ENCODE results near the gene AGO3. TPM values are rescaled to one million over a fixed set of nuclear protein-coding genes. Genes with fewer than 3 reads are reported as not detected.

The AGO3 gene
- total and polyA plus RNA-seq, 10 of the 15 experiments (the other 5 are each of a cell fraction or from before 2014, with no cell fraction given), result 3.9 to 35.2 (median 12.5) TPM

- Histone ChIP-seq H3K4me3 (no peak overlapping the region), H4K20me1 (ENCODE audit: control insufficient read depth, insufficient read depth) (no peaks in the 10 kb centered on the region), H3K27me3 (replicated peaks in 1 of 2; ENCODE audit: control insufficient read depth in 2 of 2, insufficient read depth in 2 of 2, low read length in 1 of 2) (no peaks in the 10 kb centered on the region), H3K27ac (ENCODE audit: control insufficient read depth, insufficient read depth) (no peak overlapping the region), H3K79me2 (ENCODE audit: control insufficient read depth, insufficient read depth, low read length) (no peaks in the 10 kb centered on the region), H3K36me3 (ENCODE audit: control insufficient read depth in 2 of 2, insufficient read depth in 2 of 2, low read length in 1 of 2) (peaks cover 0 to 4% of the 10 kb centered on the region in 2 experiments; a peak in 1 of 4 replicates), H3K9me3 (replicated peaks; ENCODE audit: control insufficient read depth, insufficient read depth, low read length) (no peaks in the 10 kb centered on the region), H3K4me2 (ENCODE audit: control insufficient read depth, insufficient read depth) (no peak overlapping the region), H3K9ac (ENCODE audit: control insufficient read depth, insufficient read depth, low read length) (no peak overlapping the region), H3K4me1 (ENCODE audit: control insufficient read depth, insufficient read depth, low read length) (no peaks in the 10 kb centered on the region), H2AFZ (ENCODE audit: control insufficient read depth, low read depth, low read length) (no peak overlapping the region)
- no peak for TF ChIP-seq DPF2 (IDR thresholded peaks at IDR 0.05)
- TF ChIP-seq NRF1 (conservative IDR thresholded peaks at IDR 0.05; ENCODE audit: low read depth, low read length), result no peak
- BruUV-seq (replicated peaks), result no TSS peak
- RAD21 ChIA-PET (ENCODE audit: unreplicated experiment), result no interaction called here
- in situ Hi-C loops (cut with MboI) (no loop called here), intact Hi-C loops (cut with micrococcal nuclease; ENCODE audit: unreplicated experiment) (no loop called here)
- DNase-seq (ENCODE audit: low read depth, low spot score) (no peak), FAIRE-seq (no peak), ATAC-seq (no peak)
- WGBS (ENCODE audit: insufficient coverage, insufficient replicate concordance, low lambda C conversion rate, missing lambda C conversion rate), result 97% methylated on average over 2 of the region's 2 CpGs
- POLR2A ChIA-PET, result interaction anchor here (0.6 to 1.1 kb wide), 2 partner anchors 26 to 216 kb away, joined by 3 to 4 read pairs; no protein-coding TSS in a partner anchor
- SMC1A ChIA-PET (ENCODE audit: uncharacterized antibody, unreplicated experiment), result interaction anchor here (0.9 to 1.6 kb wide), 4 partner anchors 8 to 402 kb away, joined by 3 to 4 read pairs (median 3); no protein-coding TSS in a partner anchor
- CTCF ChIA-PET, result interaction anchor here (0.7 to 1.6 kb wide), 3 partner anchors 41 to 128 kb away, joined by 3 to 4 read pairs (median 3); no protein-coding TSS in a partner anchor
These were observed 76.8 kb downstream of the AGO3 start for GRCh38 chr1:36007741-36008140.

DNA sequence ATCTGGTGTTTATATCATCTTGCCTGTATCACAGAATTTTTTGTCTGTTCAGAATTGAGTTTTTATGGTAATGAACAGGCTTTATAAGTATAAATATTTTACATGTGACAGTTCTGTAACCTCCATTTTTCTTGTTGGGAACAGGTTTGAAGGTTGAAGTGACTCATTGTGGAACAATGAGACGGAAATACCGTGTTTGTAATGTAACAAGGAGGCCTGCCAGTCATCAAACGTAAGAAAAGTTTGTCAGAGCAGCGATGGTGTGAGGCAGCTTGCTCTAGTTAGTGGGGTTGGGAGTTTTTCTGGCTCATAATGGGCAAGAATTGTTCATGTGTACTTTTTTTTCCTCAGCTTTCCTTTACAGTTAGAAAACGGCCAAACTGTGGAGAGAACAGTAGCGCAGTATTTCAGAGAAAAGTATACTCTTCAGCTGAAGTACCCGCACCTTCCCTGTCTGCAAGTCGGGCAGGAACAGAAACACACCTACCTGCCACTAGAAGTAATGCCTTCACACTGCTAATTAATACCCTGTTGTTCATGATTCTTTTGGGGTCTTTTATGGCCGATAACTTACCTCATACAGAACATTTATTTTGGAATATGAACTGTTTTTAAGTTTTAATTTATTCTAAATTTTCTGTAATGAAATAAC is 77.8 kb downstream of the AGO3 start:
- no peak overlapping the region for H3K4me2 ChIP-seq (ENCODE audit: control insufficient read depth, insufficient read depth)
- BruUV-seq (replicated peaks), result no TSS peak

More for the DNA sequence above, 77.8 kb downstream of the AGO3 start:
- ChIA-PET SMC1A (ENCODE audit: uncharacterized antibody, unreplicated experiment) (interaction anchor here (0.6 to 1.6 kb wide), 4 partner anchors 12 to 82 kb away, joined by 3 to 4 read pairs (median 3); no protein-coding TSS in a partner anchor), POLR2A (interaction anchor here (0.7 to 1.6 kb wide), 2 partner anchors 15 to 25 kb away, joined by 5 to 6 read pairs; no protein-coding TSS in a partner anchor), CTCF (interaction anchor here (0.7 to 1.1 kb wide), 2 partner anchors 42 to 64 kb away, joined by 3 to 4 read pairs; no protein-coding TSS in a partner anchor), RAD21 (ENCODE audit: unreplicated experiment) (no interaction called here)
- Histone ChIP-seq H3K79me2 (ENCODE audit: control insufficient read depth, insufficient read depth, low read length) (no peaks in the 10 kb centered on the region), H3K9ac (ENCODE audit: control insufficient read depth, insufficient read depth, low read length) (no peak overlapping the region), H3K27ac (ENCODE audit: control insufficient read depth, insufficient read depth) (no peak overlapping the region), H2AFZ (ENCODE audit: control insufficient read depth, low read depth, low read length) (no peak overlapping the region), H3K9me3 (replicated peaks; ENCODE audit: control insufficient read depth, insufficient read depth, low read length) (no peaks in the 10 kb centered on the region), H3K4me1 (ENCODE audit: control insufficient read depth, insufficient read depth, low read length) (no peaks in the 10 kb centered on the region), H3K36me3 (ENCODE audit: control insufficient read depth in 2 of 2, insufficient read depth in 2 of 2, low read length in 1 of 2) (peaks cover 0 to 4% of the 10 kb centered on the region in 2 experiments; a peak in 1 of 4 replicates), H4K20me1 (ENCODE audit: control insufficient read depth, insufficient read depth) (no peaks in the 10 kb centered on the region), H3K4me3 (no peak overlapping the region), H3K27me3 (replicated peaks in 1 of 2; ENCODE audit: control insufficient read depth in 2 of 2, insufficient read depth in 2 of 2, low read length in 1 of 2) (no peaks in the 10 kb centered on the region)
- intact Hi-C loops (cut with micrococcal nuclease; ENCODE audit: unreplicated experiment), result no loop called here
- no peak for ATAC-seq
- no peak for FAIRE-seq
- 62% methylated on average over 9 of the region's 9 CpGs for WGBS (ENCODE audit: insufficient coverage, insufficient replicate concordance, low lambda C conversion rate, missing lambda C conversion rate)
- TF ChIP-seq BCL3 (IDR thresholded peaks at IDR 0.05; ENCODE audit: borderline replicate concordance, insufficient read depth, low read depth, low read length, poor library complexity, severe bottlenecking) (peak; percentile 28), ZNF207 (IDR thresholded peaks at IDR 0.05; ENCODE audit: borderline replicate concordance) (no peak)
- no peak for DNase-seq (ENCODE audit: low read depth, low spot score)
- in situ Hi-C loops (cut with MboI), result no loop called here
